Smooth muscle cell (in vitro differentiated cells): ENCODE results near the gene HUS1. TPM values are rescaled to one million over a fixed set of nuclear protein-coding genes. Genes with fewer than 3 reads are reported as not detected.
"Not testable (repeated sequence)": the region's sequence is repeated elsewhere in the genome, so short reads cannot be mapped to it uniquely, and the experiment has no call there.

Experiments used
- DNase-seq: peaks from one replicate; lab custom pipeline; 2025; ENCODE audit not compliant: unreplicated experiment; lab: John Stamatoyannopoulos, UW
- H2AFZ ChIP-seq: fragments of 200-600 bp; sonication (generic); 2 replicates; pipeline ENCODE4 v1.6.0; 2016; ENCODE audit warnings: antibody characterized with exemption, low read depth, mild to moderate bottlenecking
- H3F3A ChIP-seq: fragments of 200-600 bp; sonication (generic); 2 replicates; pipeline ENCODE4 v1.6.0; 2017; ENCODE audit warnings: antibody characterized with exemption, low read depth
- H3K27ac ChIP-seq: fragments of 200-600 bp; sonication (generic); 2 replicates; pipeline ENCODE4 v1.5.1; 2016; ENCODE audit warnings: low read depth, mild to moderate bottlenecking
- H3K27me3 ChIP-seq: fragments of 200-600 bp; sonication (generic); 2 replicates; pipeline ENCODE4 v1.6.1; 2016; ENCODE audit warnings: low read depth, mild to moderate bottlenecking
- H3K36me3 ChIP-seq: fragments of 200-600 bp; sonication (generic); 2 replicates; pipeline ENCODE4 v1.5.1; 2016; ENCODE audit warnings: low read depth
- H3K4me1 ChIP-seq: fragments of 200-600 bp; sonication (generic); 2 replicates; pipeline ENCODE4 v1.5.1; 2016; ENCODE audit warnings: low read depth
- H3K4me2 ChIP-seq: fragments of 200-600 bp; sonication (generic); 2 replicates; pipeline ENCODE4 v1.6.0; 2016; ENCODE audit warnings: mild to moderate bottlenecking
- H3K4me3 ChIP-seq: fragments of 200-600 bp; sonication (generic); 2 replicates; pipeline ENCODE4 v1.5.1; 2016; ENCODE audit warnings: mild to moderate bottlenecking
- H3K79me2 ChIP-seq: fragments of 200-600 bp; sonication (generic); 2 replicates; pipeline ENCODE4 v1.6.0; 2016; ENCODE audit warnings: low read depth, mild to moderate bottlenecking
- H3K9ac ChIP-seq: fragments of 200-600 bp; sonication (generic); 2 replicates; pipeline ENCODE4 v1.6.0; 2016; ENCODE audit warnings: low read depth
- H3K9me3 ChIP-seq: fragments of 200-600 bp; sonication (generic); replicated peaks from 2 replicates; pipeline ENCODE4 v1.5.1; 2016; ENCODE audit warnings: low read depth
- H4K20me1 ChIP-seq: fragments of 200-600 bp; sonication (generic); 2 replicates; pipeline ENCODE4 v1.6.0; 2016; ENCODE audit warnings: low read depth
- WGBS: methylation state at CpG from one replicate; pipeline ENCODE4 v1.1.7; 2016; ENCODE audit warnings: low lambda C conversion rate; 5-methylcytosine and 5-hydroxymethylcytosine counted together
- polyA plus RNA-seq: library from polyadenylated mRNA; unstranded; fragments of >200 nt; fragmentation: Nextera tagmentation; extraction: Ambion mirVana; gene quantifications from 2 replicates; pipeline ENCODE4 v1.2.1, GENCODE V29; 2016
- total RNA-seq: library from RNA; depleted of rRNA; stranded (reverse); fragments of >200 nt; gene quantifications from 2 replicates; pipeline ENCODE4 v1.2.3, GENCODE V29; 2014
- TF ChIP-seq, protein P1 (sequence below): fragments of 200-600 bp; sonication (generic); IDR thresholded peaks from 2 replicates; pipeline ENCODE4 v1.5.1; 2017; ENCODE audit warnings: borderline replicate concordance, mild to moderate bottlenecking, antibody characterized with exemption; ENCODE audit not compliant: insufficient read depth, poor library complexity, severe bottlenecking

The HUS1 gene
- total and polyA plus RNA-seq, 2 experiments from 2014 or later = 13.2 to 35.8 TPM

- Histone ChIP-seq H3K27ac (peak overlapping the region; percentile 34), H3K9ac (no peak overlapping the region)
These were observed 12.4 kb upstream of the HUS1 start for GRCh38 chr7:47991741-47992311.

GRCh38 chr7:47991270-47991669 is 11.9 kb upstream of the HUS1 start:
- Histone ChIP-seq H3K36me3 (no peaks in the 10 kb centered on the region), H3K4me1 (peaks cover 8% of the 10 kb centered on the region), H3K79me2 (no peaks in the 10 kb centered on the region), H3K9me3 (no peaks in the 10 kb centered on the region), H3K4me2 (peak overlapping the region; percentile 89), H3K9ac (no peak overlapping the region), H3K27me3 (no peaks in the 10 kb centered on the region), H3K4me3 (peak overlapping the region; percentile 62), H3K27ac (no peak overlapping the region), H2AFZ (peak overlapping the region; percentile 93), H4K20me1 (no peaks in the 10 kb centered on the region), H3F3A (peaks cover 5% of the 10 kb centered on the region)
- WGBS = 81% methylated on average over 1 of the region's 1 CpG
- DNase-seq = no peak
- TF ChIP-seq, protein P1, sequence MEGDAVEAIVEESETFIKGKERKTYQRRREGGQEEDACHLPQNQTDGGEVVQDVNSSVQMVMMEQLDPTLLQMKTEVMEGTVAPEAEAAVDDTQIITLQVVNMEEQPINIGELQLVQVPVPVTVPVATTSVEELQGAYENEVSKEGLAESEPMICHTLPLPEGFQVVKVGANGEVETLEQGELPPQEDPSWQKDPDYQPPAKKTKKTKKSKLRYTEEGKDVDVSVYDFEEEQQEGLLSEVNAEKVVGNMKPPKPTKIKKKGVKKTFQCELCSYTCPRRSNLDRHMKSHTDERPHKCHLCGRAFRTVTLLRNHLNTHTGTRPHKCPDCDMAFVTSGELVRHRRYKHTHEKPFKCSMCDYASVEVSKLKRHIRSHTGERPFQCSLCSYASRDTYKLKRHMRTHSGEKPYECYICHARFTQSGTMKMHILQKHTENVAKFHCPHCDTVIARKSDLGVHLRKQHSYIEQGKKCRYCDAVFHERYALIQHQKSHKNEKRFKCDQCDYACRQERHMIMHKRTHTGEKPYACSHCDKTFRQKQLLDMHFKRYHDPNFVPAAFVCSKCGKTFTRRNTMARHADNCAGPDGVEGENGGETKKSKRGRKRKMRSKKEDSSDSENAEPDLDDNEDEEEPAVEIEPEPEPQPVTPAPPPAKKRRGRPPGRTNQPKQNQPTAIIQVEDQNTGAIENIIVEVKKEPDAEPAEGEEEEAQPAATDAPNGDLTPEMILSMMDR = no peak

More at GRCh38 chr7:47991741-47992311, 12.4 kb upstream of the HUS1 start:
- Histone ChIP-seq H3K36me3 (no peaks in the 10 kb centered on the region), H3F3A (peaks cover 5% of the 10 kb centered on the region), H4K20me1 (no peaks in the 10 kb centered on the region), H3K4me1 (peaks cover 8% of the 10 kb centered on the region), H3K27me3 (no peaks in the 10 kb centered on the region), H3K79me2 (no peaks in the 10 kb centered on the region), H3K4me3 (peak overlapping the region; percentile 62), H3K9me3 (no peaks in the 10 kb centered on the region), H3K4me2 (peak overlapping the region; percentile 89), H2AFZ (peak overlapping the region; percentile 93)
- WGBS = 2% methylated on average over 26 of the region's 26 CpGs
- TF ChIP-seq, protein P1 = peak; percentile 57
- DNase-seq = peak; percentile 51

- Histone ChIP-seq H3K4me2 (no peak overlapping the region), H3F3A (peaks cover 5% of the 10 kb centered on the region), H3K4me1 (peaks cover 8% of the 10 kb centered on the region), H3K36me3 (no peaks in the 10 kb centered on the region), H3K79me2 (no peaks in the 10 kb centered on the region), H3K9me3 (no peaks in the 10 kb centered on the region), H4K20me1 (no peaks in the 10 kb centered on the region), H3K4me3 (no peak overlapping the region), H2AFZ (no peak overlapping the region), H3K27me3 (no peaks in the 10 kb centered on the region), H3K9ac (no peak overlapping the region), H3K27ac (no peak overlapping the region)
- TF ChIP-seq, protein P1 = no peak
- WGBS = 92% methylated on average over 5 of the region's 5 CpGs
- DNase-seq = no peak
These were observed 11.2 kb upstream of the HUS1 start for GRCh38 chr7:47990592-47990991.

GRCh38 chr7:47989607-47990400 is 10.4 kb upstream of the HUS1 start:
- H3K27me3 ChIP-seq, H3K27ac ChIP-seq: not testable (repeated sequence)
- 36% methylated on average over 10 of the region's 10 CpGs for WGBS

More at GRCh38 chr7:47989607-47990400, 10.4 kb upstream of the HUS1 start:
- H3K79me2 ChIP-seq, H3F3A ChIP-seq, H3K36me3 ChIP-seq, H3K4me2 ChIP-seq, DNase-seq, H3K4me1 ChIP-seq, H3K9ac ChIP-seq, H3K9me3 ChIP-seq, H4K20me1 ChIP-seq, H3K4me3 ChIP-seq: not testable (repeated sequence)
- H2AFZ ChIP-seq = peak overlapping the region; percentile 54
